ENCODE measurements around the gene GREB1L.

Gene GREB1L

GRCh38 chr18:21538230-21538629 is 296.2 kb downstream of the GREB1L start:
- no peak for DNase-seq (ENCODE audit: low read depth)
- no peak overlapping the region for H3K4me3 ChIP-seq (ENCODE audit: low read depth, low read length)
- TF ChIP-seq, protein P1, sequence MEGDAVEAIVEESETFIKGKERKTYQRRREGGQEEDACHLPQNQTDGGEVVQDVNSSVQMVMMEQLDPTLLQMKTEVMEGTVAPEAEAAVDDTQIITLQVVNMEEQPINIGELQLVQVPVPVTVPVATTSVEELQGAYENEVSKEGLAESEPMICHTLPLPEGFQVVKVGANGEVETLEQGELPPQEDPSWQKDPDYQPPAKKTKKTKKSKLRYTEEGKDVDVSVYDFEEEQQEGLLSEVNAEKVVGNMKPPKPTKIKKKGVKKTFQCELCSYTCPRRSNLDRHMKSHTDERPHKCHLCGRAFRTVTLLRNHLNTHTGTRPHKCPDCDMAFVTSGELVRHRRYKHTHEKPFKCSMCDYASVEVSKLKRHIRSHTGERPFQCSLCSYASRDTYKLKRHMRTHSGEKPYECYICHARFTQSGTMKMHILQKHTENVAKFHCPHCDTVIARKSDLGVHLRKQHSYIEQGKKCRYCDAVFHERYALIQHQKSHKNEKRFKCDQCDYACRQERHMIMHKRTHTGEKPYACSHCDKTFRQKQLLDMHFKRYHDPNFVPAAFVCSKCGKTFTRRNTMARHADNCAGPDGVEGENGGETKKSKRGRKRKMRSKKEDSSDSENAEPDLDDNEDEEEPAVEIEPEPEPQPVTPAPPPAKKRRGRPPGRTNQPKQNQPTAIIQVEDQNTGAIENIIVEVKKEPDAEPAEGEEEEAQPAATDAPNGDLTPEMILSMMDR (IDR thresholded peaks at IDR 0.05; ENCODE audit: control insufficient read depth, extremely low read depth, insufficient read depth), result no peak

GRCh38 chr18:21546423-21546822 is 304.4 kb downstream of the GREB1L start:
- no peak for DNase-seq (ENCODE audit: low read depth)
- TF ChIP-seq, protein P1 (IDR thresholded peaks at IDR 0.05; ENCODE audit: control insufficient read depth, extremely low read depth, insufficient read depth), result no peak
- H3K4me3 ChIP-seq (ENCODE audit: low read depth, low read length), result no peak overlapping the region

DNA sequence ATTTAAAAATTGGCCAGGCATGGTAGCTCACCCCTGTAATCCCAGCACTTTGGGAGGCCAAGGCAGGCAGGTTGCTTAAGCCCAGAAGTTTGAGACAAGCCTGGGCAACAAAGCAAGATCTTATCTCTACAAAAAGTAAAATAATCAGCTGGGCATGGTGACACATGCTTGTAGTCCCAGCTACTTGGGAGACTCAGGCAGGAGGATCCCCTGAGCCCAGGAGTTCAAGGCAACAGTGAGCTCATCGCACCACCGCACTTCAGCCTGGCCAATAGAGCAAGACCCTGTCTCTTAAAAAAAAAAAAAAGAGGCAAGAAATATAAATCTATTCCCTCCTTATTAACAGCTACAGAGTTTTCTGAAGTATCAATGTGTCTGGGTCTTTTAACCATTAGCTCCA is 306.6 kb downstream of the GREB1L start:
- no peak overlapping the region for H3K4me3 ChIP-seq (ENCODE audit: low read depth, low read length)
- no peak for DNase-seq (ENCODE audit: low read depth)
- TF ChIP-seq, protein P1 (IDR thresholded peaks at IDR 0.05; ENCODE audit: control insufficient read depth, extremely low read depth, insufficient read depth), result no peak

- no peak for DNase-seq (ENCODE audit: low read depth)
- no peak overlapping the region for H3K4me3 ChIP-seq (ENCODE audit: low read depth, low read length)
- TF ChIP-seq, protein P1 (IDR thresholded peaks at IDR 0.05; ENCODE audit: control insufficient read depth, extremely low read depth, insufficient read depth), result no peak
Observed at GRCh38 chr18:21550510-21550970, 308.5 kb downstream of the GREB1L start.

GRCh38 chr18:21557607-21558253 is 315.7 kb downstream of the GREB1L start:
- TF ChIP-seq, protein P1 (IDR thresholded peaks at IDR 0.05; ENCODE audit: control insufficient read depth, extremely low read depth, insufficient read depth), result no peak
- no peak for DNase-seq (ENCODE audit: low read depth)
- no peak overlapping the region for H3K4me3 ChIP-seq (ENCODE audit: low read depth, low read length)

- no peak for DNase-seq (ENCODE audit: low read depth)
- TF ChIP-seq, protein P1 (IDR thresholded peaks at IDR 0.05; ENCODE audit: control insufficient read depth, extremely low read depth, insufficient read depth), result no peak
- no peak overlapping the region for H3K4me3 ChIP-seq (ENCODE audit: low read depth, low read length)
Observed at GRCh38 chr18:21559195-21559594, 317.2 kb downstream of the GREB1L start.

- no peak for DNase-seq (ENCODE audit: low read depth)
- no peak overlapping the region for H3K4me3 ChIP-seq (ENCODE audit: low read depth, low read length)
- TF ChIP-seq, protein P1 (IDR thresholded peaks at IDR 0.05; ENCODE audit: control insufficient read depth, extremely low read depth, insufficient read depth), result no peak
Observed at GRCh38 chr18:21571772-21572171, 329.7 kb downstream of the GREB1L start.
